Measurements from ENCODE around the gene PCSK6.

DNA sequence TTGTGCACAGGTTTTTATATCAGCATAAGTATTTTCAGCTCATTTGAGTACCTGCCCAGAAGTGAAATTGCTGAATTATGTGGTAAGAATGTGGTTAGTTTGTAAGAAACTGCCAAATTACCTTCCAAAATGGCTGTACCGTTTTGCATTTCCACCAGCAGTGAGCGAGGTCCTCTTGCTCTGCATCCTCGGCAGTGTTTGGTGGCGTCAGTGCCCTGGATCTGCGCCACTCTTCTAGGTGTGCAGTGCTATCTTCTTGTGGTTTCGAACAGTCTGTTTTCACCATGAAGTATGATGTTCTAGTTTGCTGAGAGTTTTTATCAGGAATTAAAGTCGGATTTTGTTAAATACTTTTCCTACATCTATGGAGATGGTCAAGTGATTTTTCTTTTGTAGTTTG is 24.8 kb upstream of the PCSK6 start:
- TF ChIP-seq POLR2A (IDR thresholded peaks at IDR 0.05) = no peak
- TF ChIP-seq EP300 (IDR thresholded peaks at IDR 0.05) = no peak
